Kidney capillary endothelial cell (primary cell): ENCODE results near the gene ARHGAP26.

ENCODE experiments used
- DNase-seq: peaks from one replicate; pipeline ENCODE4 v3.0.0-alpha.2; 2018; ENCODE audit warnings: low spot score

The ARHGAP26 gene

DNA sequence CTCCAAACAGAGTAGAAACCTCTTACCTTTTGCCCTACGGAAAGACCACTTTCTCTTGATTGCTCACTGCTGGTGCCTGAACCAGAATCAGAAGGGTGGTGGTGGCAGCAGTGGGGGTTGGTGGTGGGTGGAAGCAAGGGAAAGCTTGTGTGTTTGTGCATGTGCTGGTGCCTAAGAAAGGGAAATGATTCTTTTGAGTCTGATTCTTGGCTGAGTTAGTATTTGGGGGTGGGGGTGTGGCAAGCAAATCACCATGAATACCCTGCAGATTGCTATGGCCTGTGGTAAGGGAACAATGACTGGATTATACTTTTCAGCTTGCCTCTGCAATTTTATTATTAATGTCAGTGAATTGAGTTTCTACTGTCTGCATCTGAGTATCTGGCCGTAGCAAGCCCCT lies 106.6 kb downstream of the ARHGAP26 start:
- no peak for DNase-seq

DNA sequence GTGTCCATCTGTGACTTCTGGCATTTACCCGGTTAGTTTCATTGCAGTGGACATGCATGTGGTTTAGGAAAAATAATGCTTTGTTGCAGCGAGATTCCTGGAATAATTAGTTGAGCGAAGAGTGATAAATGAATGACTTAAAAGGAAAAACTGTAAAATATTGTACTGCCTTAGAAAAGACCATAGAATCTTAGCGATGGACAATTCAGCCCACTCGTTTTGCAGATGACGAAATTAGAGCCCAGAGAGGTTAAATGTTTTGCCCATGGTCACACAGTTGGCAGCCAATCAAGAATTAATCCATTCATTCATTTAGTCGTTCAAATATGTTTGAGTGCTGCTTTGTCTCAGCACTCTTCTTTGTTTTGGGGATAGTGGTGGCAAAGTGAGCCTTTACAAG lies 107.9 kb downstream of the ARHGAP26 start:
- DNase-seq = no peak

DNA sequence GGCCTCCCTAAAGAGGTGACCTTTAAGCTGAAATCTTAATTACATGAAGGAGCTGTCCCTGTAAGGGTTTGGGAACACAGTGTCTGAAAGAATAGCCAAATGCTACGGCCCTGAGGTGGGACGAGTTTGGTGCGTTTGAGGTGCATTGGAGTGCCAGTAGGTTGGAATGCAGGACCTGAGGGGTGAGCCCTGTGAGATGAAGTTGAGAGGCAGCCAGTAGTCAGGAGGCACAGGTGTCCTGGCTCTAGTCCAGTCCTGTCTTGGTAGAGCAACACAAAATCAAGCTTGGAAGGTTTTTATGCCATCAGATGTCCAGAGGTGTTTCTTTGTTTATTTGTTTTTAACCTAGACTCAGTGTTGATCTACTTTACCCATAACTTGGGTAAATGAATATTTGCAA lies 108.5 kb downstream of the ARHGAP26 start:
- DNase-seq = no peak

- DNase-seq = no peak
These were observed 111.1 kb downstream of the ARHGAP26 start for GRCh38 chr5:142881076-142881783.

- no peak for DNase-seq
These were observed 111.6 kb downstream of the ARHGAP26 start for GRCh38 chr5:142881784-142882126.

DNA sequence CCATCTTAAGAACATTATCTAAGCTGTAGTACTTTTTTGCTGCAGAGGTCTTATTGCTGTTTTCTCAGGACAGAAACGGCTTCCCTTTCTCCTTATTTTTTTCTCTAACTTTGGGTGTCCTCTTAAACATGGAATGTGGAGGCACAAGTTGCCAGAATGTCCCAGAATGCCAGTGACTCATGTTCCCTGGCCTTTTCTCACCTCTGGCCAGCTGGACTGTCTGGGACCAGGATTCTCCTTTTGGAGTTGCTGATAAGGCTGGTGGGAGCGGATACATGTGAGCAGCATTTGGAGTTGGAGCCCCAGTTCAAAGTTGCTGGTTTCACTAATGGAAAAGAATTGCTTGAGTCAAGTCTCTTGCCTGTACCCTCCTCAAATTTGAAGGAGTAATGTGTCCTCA lies 112.8 kb downstream of the ARHGAP26 start:
- DNase-seq = no peak

- no peak for DNase-seq
These were observed 113.3 kb downstream of the ARHGAP26 start for GRCh38 chr5:142883438-142883837.

- no peak for DNase-seq
These were observed 113.9 kb downstream of the ARHGAP26 start for GRCh38 chr5:142884029-142884428.

- DNase-seq = no peak
These were observed 116.0 kb downstream of the ARHGAP26 start for GRCh38 chr5:142886211-142886610.

DNA sequence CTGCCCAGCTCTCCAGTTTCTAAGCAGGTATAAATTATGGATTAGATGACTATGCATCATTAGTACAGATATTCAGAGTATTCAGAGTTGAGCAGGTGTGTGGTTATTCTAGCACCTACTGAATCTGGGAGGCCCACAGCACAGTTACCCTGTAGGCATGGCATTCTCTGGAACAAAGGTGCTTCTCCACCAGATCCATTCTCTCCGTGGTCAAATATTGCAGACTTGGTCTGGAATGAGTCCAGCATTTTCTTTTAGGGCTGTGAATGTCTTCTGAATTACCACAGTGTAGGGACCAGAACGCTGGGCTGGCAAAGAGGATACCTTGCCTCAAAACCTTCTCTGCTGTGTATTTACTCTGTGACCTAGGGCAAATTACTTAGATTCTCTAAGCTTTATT lies 116.8 kb downstream of the ARHGAP26 start:
- no peak for DNase-seq

DNA sequence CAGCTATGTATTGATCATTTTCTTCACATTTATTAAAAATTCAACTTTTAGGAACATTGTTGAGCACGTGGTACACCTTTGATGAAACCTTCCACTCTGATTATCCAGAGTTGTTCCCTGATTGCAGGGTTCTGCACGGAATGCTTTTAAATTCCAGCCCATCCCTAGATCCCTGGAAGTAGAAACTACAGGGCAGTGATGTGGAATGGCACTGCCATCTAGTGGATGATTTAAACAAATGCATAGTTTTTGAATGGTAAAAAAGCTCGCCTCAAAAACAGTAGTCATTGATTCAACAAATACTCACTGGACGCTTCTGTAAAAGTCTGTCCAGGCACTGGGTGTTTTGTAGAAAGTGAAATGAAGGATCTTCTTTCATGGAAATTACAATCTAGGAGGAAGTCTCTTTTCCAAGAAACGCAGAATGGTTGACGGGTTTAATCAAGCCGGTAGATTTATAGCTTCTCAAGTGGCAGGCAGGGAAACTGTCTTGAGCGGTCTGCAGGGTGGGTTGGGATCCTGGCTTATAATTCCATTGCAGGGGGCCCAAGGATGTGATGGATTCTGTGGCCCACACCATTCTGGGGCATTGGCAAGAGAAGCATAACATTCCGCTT lies 118.4 kb downstream of the ARHGAP26 start:
- peak; percentile 74 for DNase-seq

GRCh38 chr5:142892021-142892420 lies 121.8 kb downstream of the ARHGAP26 start:
- DNase-seq = no peak

GRCh38 chr5:142894315-142894714 lies 124.1 kb downstream of the ARHGAP26 start:
- no peak for DNase-seq

GRCh38 chr5:142894749-142895148 lies 124.6 kb downstream of the ARHGAP26 start:
- DNase-seq = no peak

GRCh38 chr5:142896325-142897007 lies 126.3 kb downstream of the ARHGAP26 start:
- DNase-seq = no peak

DNA sequence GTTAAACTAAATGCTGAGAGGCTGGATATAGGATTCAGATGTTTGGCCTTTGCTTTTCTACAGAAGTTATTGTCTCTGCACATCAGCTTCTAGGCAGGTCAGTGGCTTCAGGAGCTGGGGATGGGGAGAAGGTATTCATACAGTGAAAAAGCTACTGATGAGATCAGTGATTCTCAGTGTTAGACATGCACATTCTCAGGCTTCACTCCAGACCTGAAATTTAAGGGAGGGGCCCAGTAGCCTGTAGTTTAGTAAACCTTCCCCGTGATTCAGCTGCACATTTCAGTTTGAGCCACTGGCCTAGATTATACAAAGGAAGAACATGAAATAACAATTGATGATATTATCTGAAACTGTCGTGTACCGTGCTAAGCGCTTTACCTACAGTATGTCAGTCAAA lies 127.2 kb downstream of the ARHGAP26 start:
- DNase-seq = no peak

- no peak for DNase-seq
These were observed 130.8 kb downstream of the ARHGAP26 start for GRCh38 chr5:142900927-142901326.

DNA sequence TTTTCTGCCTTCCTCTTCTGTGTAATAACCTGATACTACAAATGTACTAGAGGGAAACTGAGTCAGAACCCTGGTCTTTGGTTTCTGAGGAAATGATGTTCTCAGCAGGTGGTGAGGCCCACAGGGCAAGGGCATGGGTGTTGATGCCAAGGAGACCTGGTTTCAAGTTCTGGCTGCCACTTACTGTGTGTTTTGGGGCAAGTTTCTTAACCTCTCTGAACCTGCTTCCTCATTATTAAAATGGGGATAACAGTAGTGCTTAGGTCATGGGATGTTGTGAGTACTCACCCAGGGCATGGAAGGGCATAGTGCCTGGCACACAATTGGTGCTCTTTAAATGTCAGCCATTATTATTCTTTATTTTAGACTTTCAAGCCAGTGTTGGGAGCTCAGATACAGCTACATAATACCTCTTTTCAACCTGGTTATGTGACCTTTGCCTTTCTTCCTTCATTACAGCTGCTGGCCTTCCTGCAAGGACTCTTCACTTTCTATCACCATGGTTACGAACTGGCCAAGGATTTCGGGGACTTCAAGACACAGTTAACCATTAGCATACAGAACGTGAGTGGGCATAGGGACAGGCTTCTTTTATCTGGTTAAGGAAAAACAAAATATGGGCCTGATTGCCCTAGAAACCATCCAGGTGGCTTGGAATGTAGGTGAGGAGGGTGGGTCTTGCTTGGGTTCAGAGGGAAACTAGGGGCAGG lies 131.5 kb downstream of the ARHGAP26 start:
- DNase-seq = no peak

DNA sequence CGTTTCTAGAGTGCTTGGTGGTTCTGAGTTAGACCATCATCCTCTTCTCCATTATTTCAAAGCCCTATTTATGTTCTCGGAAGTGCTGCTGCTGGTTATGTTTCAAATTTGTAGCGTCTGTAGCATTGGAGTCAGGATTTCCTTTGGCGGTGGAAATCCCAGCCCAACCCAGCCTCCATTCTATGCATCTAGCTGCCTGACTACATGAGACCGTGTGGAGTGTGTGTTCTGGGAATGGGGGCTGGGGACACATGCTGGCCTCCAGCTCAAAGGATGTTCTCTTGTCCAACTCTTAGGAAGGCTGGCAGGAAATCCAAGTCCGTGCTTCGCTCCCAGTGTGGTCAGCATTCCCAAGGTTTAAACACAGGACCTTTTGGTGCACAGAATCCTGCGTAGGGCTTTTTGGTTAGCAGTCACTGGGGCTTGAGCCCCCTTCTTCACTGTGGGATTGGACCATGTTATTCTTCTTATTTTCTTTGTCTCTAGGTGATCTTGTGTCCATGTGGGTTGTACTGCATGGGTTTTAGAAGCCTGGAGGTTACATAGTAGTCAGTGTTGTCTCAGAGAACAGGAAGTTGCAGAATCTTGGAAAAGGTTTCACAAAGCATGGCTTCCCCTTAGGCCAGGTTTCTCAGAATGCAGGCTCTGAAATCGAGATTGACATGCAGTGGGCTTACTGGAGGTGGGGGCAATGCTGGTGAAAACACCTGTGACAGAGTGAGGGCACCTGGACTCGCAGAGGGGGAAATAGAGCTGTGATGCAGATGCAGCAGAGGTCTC lies 132.2 kb downstream of the ARHGAP26 start:
- DNase-seq = peak; percentile 32

- no peak for DNase-seq
These were observed 134.2 kb downstream of the ARHGAP26 start for GRCh38 chr5:142904416-142904815.

DNA sequence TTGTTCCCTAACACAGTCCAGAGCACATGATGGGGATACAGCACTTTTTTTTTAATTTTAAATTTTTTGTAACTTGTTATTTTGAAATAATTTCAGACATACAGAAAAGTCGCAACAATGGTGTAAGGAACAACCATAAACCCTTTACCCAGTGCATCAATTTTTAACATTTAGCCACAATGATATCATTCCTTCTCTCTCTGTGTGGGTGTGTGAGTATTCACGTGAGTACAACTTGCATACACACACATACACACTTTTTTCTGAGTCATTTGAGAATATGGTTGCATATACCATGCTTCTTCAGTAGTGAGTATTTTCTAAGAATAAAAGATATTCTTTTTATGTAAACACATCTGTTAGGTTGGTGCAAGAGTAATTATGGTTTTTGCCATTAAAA lies 135.2 kb downstream of the ARHGAP26 start:
- DNase-seq = no peak
